NCI-H2081 (cell line): ENCODE measurements around the gene TLR8.

Experiments used
- DNase-seq, 2 experiments: peaks; one replicate each; lab custom pipeline; 2025; lab: John Stamatoyannopoulos, UW

TLR8 gene

DNA sequence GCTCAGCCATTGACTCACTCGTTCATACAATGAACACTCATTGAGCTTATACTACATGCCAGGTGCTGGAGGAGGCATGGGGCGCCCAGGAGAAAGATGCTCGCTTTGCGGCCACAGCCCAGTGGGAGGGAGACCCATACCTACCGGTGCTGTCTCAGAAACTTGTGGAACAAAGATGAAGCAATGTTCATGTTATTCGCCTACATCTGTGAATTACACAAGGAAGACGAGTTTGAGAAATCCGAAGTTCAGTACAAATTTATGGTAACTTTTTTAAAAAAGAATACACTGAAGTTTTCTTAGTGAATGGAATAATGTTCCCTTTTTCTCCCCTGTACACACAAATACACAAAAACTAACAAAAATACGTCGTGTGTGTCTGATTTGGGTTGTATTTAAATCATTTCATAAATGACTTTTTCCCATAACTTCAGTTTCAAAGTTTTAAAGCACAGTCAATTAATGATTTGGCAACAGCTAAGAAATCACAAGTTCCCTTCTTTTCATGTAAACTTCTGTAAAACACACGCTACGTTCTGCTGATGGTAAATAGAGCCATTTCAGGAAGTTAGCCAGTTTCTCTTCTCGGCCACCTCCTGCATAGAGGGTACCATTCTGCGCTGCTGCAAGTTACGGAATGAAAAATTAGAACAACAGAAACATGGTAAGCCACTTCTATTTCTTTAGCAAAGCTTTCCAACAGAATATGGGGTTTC, at the start of gene TLR8:
TSS of gene TLR8 (plus strand) at position 575 of the 716 bp plus-strand sequence. CDS start at position 662, 87 bp downstream.
- DNase-seq: no peak

DNA sequence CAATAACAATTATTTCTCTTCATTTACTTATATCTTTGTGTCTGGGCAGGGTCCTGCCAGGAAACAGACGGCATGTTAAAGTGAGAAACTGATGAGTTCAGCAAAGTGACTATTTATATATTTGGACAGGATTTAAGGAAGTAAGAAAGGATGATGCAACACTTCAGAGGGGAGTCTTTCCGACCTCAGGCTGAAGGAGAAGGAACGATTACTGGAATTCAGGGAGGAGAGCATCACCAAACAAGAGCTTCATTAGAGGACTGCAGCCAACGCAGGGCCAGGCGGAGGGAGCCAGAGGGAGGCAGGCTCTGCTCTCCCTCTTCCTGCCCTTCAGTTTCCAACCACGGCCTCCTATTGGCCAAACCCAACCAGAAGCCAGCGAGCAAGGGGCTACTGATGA, 41.1 kb upstream of the TLR8 start:
- no peak for DNase-seq

DNA sequence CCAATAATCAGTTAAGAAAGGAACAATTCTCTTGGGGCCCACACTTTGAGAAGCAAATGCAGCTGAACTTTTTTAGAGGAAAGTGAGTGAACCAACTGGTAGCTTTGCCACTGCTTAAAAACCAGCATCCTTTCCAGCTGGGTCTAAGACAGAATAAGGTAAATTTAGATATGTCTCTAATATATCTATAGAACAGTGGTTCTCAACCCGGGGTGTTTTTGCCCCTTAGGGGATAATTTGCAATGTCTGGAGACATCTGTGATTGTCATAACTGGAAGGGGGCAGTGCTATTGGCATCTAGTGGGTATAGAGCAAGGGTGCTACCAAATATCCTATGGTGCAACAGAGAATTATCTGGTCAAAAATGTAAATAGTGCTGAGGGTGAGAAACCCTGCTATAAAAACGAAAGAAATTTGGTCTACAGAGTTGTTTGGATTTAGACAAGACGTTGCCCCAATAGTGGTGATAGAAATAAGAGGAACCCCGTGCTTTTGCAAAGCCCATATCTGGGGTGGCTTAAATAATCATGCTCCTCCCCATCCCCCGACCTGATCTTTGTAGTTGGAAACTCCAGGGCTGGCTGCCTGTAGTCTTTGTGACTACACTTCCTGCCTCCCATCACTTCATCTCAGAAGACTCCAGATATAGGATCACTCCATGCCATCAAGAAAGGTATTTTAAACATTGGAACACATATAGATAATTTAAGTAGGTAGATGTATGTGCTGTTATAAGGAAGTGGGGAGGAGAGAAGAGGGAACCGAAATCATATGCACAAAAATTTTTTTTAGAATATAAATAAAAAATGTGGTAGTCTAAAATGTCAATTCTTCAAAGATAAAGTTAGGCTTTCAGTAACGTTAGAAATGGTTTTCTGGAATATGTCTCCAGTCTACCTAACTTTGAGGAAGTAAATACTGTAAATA, 39.7 kb upstream of the TLR8 start, which contains the start of gene TLR7:
TSS of gene TLR7 (plus strand) at position 622 of the 927 bp plus-strand sequence. CDS start 507 bp downstream, outside the sequence.
- no peak for DNase-seq

GRCh38 chrX:12867685-12868084, 38.7 kb upstream of the TLR8 start:
- DNase-seq: no peak

GRCh38 chrX:12868747-12869146, 37.7 kb upstream of the TLR8 start:
- no peak for DNase-seq

DNA sequence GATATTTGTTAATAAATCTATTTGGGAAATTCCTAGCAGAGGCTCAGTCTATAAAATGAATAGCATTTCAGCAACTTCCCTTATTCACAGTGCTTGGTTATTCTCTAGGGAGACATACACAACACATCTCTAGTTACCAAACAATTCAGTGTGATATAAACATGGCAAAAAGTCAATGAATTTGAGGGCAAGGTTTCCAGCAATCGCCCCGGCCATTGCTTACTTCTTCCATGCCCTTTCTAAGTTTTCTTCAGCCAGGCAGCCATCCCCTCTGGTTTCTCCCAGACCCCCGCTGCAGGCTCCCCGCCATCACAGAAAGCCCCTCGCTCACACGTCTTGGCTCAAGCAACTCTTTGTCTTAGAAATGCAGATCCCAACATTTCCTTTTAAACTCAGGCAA, 35.2 kb upstream of the TLR8 start:
- DNase-seq: no peak

DNA sequence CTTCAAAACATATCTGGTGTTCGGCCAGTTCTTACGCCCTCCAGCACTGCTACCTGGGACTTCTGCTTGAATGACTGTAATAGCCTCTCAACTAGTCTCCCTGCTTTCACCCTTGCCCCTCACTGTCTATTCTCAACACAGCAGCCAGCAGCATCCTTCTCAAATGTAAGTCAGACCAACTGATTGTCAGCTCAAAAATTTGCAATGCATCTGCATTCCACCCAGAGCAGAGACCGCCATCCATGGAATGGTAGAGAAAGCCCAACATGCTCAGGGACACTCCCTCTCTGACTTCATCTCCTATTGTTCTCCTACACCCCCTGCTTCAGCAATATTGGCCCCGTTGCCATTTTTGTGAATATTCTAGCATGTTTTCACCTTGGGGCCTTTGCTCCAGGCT, 33.7 kb upstream of the TLR8 start:
- no peak for DNase-seq

DNA sequence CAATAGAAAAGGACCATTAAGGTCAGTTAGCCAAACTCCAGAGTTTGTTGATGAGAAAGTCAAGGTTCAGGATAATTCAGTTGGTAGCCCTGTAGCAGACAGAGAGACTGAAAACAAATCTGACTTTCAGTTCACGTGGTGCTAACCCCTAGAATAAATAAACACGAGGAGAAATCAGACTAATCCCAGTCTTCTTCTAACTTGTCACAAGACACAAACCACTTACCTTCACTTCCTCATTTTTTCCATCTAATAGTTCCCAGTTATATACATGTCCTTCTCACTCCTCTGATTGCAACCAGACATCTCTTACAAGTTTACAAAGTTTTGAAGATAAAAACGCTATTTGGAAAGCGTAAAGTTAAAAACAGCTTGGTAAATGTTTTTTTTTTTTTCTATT, 31.8 kb upstream of the TLR8 start:
- DNase-seq: no peak

DNA sequence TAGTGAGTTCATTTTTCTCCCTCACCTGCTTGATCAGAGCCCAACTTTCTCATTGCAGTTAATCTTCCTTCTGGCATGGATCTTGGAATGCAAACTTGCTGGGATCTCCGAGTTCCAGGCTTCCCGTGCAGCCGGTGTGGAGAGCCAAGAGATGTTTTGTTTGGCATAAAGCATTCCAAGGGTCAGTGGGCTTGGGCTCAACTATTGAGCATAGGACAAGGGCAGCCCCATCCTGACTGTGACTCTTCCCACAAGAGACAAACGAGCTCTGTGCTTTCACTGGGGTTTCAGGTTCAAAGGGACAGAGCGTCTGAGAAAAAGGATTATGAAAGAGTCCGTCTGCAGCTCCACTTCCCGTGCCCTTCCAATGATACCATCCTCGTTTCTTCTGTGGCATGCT, 29.0 kb upstream of the TLR8 start:
- DNase-seq: no peak

DNA sequence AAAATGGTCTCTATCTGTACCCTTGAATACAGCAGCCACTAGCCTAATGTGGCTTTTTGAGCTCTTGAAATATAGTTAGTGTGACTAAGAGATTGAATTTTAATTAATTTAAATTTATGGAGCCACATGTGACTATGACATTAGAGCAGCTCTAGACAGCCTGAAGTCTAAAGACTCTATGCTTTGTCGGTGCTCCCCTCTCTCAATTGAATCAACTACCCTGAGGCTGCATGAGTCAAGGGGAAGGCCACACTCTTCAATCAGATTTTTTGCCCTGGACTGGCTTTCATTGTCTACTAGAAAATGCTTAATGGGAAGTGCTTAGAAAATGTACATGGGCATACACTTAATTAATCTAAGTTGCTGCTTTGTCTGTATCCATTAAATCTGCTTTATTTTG, 27.9 kb upstream of the TLR8 start:
- no peak for DNase-seq

GRCh38 chrX:12881914-12882313, 24.5 kb upstream of the TLR8 start:
- DNase-seq: no peak

DNA sequence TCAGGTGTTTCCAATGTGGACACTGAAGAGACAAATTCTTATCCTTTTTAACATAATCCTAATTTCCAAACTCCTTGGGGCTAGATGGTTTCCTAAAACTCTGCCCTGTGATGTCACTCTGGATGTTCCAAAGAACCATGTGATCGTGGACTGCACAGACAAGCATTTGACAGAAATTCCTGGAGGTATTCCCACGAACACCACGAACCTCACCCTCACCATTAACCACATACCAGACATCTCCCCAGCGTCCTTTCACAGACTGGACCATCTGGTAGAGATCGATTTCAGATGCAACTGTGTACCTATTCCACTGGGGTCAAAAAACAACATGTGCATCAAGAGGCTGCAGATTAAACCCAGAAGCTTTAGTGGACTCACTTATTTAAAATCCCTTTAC, 20.9 kb upstream of the TLR8 start:
- DNase-seq: no peak

DNA sequence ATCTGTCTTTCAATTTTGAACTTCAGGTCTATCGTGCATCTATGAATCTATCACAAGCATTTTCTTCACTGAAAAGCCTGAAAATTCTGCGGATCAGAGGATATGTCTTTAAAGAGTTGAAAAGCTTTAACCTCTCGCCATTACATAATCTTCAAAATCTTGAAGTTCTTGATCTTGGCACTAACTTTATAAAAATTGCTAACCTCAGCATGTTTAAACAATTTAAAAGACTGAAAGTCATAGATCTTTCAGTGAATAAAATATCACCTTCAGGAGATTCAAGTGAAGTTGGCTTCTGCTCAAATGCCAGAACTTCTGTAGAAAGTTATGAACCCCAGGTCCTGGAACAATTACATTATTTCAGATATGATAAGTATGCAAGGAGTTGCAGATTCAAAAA, 19.9 kb upstream of the TLR8 start:
- no peak for DNase-seq

- no peak for DNase-seq
Observed at GRCh38 chrX:12887141-12887540, 19.3 kb upstream of the TLR8 start.

DNA sequence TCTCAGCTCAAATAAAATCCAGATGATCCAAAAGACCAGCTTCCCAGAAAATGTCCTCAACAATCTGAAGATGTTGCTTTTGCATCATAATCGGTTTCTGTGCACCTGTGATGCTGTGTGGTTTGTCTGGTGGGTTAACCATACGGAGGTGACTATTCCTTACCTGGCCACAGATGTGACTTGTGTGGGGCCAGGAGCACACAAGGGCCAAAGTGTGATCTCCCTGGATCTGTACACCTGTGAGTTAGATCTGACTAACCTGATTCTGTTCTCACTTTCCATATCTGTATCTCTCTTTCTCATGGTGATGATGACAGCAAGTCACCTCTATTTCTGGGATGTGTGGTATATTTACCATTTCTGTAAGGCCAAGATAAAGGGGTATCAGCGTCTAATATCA, 18.7 kb upstream of the TLR8 start:
- no peak for DNase-seq

- no peak for DNase-seq
Observed at GRCh38 chrX:12890467-12890866, 16.0 kb upstream of the TLR8 start.

GRCh38 chrX:12891171-12891570, 15.2 kb upstream of the TLR8 start:
- no peak for DNase-seq

DNA sequence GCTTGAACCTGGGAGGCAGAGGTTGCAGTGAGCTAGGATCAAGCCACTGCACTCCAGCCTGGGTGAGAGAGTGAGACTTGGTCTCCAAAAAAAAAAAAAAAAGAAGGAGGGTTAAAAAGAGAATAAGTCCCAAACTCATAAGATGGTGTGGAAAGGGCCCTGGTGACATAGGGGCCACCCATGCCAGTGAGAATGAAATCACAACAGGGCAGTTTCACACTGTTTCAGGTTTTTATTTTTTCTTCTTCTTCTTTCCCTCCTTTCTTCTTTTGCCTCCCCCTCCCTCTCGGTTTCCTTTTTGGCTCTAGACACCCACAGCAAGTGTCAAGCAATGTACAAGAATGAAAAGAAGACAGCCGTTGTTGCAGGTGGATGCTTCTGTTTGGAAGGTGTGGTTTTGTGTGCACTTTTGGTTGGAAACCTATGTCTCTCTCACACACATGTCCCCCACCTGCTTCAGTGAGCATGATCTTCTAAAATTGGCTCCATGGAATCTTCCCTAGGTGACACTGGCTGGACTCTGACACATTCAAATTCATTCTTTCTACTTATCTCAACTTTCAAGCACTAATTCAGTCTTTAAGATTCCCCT, 14.4 kb upstream of the TLR8 start:
- no peak for DNase-seq

- DNase-seq: no peak
Observed at GRCh38 chrX:12892716-12893115, 13.7 kb upstream of the TLR8 start.

DNA sequence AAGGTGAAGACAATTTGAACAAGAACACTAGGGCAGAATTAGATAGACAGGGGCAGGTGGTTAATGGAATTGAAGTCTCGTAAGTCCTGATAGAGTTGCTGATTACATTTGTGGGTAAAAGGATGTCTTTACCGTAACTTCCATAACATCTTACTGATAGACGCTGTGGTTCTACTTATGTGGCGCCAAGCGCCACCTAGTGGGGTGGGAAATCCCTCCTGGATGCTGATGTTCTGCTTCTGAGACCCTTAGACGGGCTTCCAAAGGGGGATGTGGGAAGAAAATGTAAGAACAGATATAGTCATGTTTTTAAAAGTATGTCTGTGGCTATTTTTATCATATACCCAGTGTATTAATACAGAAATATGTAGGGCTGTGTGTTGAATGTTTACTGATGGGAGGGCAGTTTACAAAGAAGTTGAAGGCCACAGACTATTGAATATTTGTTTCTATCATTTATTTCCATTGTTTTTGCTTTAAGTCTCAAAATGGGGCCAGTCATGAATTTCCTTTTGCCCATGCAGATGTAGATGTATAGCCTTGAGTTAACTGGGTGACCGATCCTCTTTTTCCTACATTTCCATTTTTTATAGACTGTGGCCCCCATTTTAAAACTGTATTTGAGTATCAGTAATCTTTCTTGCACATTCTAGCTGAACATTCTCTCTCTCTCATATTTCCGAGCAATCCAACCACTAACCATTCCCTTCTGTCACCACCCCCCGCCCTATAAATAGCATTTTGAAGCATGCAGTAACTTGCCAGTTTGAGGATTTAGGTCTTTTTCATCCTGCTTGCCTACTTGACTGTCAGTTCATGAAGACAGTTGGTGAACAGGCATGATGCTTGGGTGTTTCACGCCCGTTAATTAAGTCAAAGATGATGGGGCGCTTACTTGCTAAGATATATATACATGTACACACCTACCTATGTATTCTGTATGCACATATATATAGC, 12.1 kb upstream of the TLR8 start:
- DNase-seq: peak; percentile 4 to 44

DNA sequence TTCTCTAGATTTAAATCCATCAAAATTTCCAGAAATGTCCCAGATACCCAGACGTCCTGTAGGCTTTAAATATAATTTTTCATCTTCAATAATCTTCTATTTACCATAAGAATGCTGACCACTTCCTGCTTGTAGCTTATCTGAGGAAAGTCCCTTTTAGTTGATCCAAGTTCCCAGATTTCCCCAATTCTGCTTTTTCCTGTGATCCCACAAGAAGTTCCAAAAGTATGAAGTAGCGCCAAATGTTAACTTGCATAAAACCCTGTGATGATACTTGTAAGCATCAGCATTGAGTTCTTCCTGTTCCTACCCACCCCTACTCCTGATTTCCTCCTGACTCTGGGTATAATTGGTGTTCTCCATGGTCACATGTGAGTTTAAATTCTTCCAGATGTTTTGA, 10.6 kb upstream of the TLR8 start:
- no peak for DNase-seq

DNA sequence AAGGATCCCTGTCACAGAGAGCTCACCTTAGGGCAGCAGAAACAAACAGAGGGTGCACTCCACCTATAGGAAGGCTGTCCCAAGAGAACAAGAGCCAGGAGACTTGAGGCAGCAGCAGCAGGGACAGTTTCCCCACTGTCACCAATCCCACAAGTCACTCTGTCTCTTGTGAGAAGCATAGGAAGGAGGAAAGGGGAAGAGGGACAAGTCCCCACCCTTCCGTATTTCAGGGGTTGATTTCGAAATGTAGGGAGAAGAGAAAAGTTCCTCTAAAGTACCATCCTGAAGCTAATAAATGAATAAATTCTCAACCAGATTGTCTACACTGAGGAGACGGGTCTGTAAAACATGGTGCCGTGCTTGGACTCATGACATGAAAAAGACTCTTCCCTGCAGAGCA, 9.5 kb upstream of the TLR8 start:
- DNase-seq: no peak
